ENCODE measurements around the gene TRIM65. TPM values are rescaled to one million over a fixed set of nuclear protein-coding genes. Genes with fewer than 3 reads are reported as not detected.
A peak's percentile ranks its signal among the peaks of the same experiment; 100 is the strongest.

Gene TRIM65
- total RNA-seq, 6 experiments from 2014 or later = 5.9 to 8.1 (median 7.6) TPM

- intact Hi-C loops (cut with DNase I) = loop anchor here (5.0 kb wide), 1 partner anchor 97 kb away; no protein-coding TSS in a partner anchor
- WGBS (ENCODE audit: insufficient coverage, low coverage, low lambda C conversion rate, missing lambda C conversion rate) = 90% methylated on average over 5 of the region's 11 CpGs
- Histone ChIP-seq H3K4me1 (peaks cover 0 to 6% (median 0%) of the 10 kb centered on the region in 4 donors), H3K4me3 (no peak overlapping the region), H3K9me3 (no peaks in the 10 kb centered on the region), H3K27me3 (no peaks in the 10 kb centered on the region), H3K27ac (no peak overlapping the region), H3K36me3 (no peaks in the 10 kb centered on the region)
- TF ChIP-seq CTCF (IDR thresholded peaks at IDR 0.05) (no peak), POLR2A (IDR thresholded peaks at IDR 0.05) (no peak)
- ATAC-seq = no peak
- DNase-seq = peak in 1 of 3 donors; percentile 57
Observed at GRCh38 chr17:75909812-75910274, 13.1 kb upstream of the TRIM65 start.

GRCh38 chr17:75909051-75909811, 12.5 kb upstream of the TRIM65 start:
- DNase-seq (no peak), ATAC-seq (no peak)
- H3K4me1 ChIP-seq = peaks cover 0 to 6% (median 0%) of the 10 kb centered on the region in 4 donors
- no peaks in the 10 kb centered on the region for H3K36me3 ChIP-seq
- H3K4me3 ChIP-seq = no peak overlapping the region
- no peak for TF ChIP-seq POLR2A (IDR thresholded peaks at IDR 0.05)
- TF ChIP-seq CTCF (IDR thresholded peaks at IDR 0.05) = no peak
- no peaks in the 10 kb centered on the region for H3K9me3 ChIP-seq
- H3K27me3 ChIP-seq = no peaks in the 10 kb centered on the region
- no peak overlapping the region for H3K27ac ChIP-seq
- 74% methylated on average over 6 of the region's 14 CpGs for WGBS (ENCODE audit: insufficient coverage, low coverage, low lambda C conversion rate, missing lambda C conversion rate)
- intact Hi-C loops (cut with DNase I) = loop anchor here (5.0 kb wide), 1 partner anchor 98 kb away; no protein-coding TSS in a partner anchor

GRCh38 chr17:75908201-75908600, 11.4 kb upstream of the TRIM65 start:
- no peaks in the 10 kb centered on the region for H3K36me3 ChIP-seq

More at GRCh38 chr17:75908201-75908600, 11.4 kb upstream of the TRIM65 start:
- intact Hi-C loops (cut with DNase I) = loop anchor here (5.0 kb wide), 1 partner anchor 99 kb away; no protein-coding TSS in a partner anchor
- no peaks in the 10 kb centered on the region for H3K9me3 ChIP-seq
- H3K4me1 ChIP-seq = peaks cover 0 to 13% (median 0%) of the 10 kb centered on the region in 4 donors
- DNase-seq = no peak
- no peak for ATAC-seq
- no peaks in the 10 kb centered on the region for H3K27me3 ChIP-seq
- H3K4me3 ChIP-seq = no peak overlapping the region
- TF ChIP-seq POLR2A (IDR thresholded peaks at IDR 0.05) = no peak
- TF ChIP-seq CTCF (IDR thresholded peaks at IDR 0.05) = no peak
- H3K27ac ChIP-seq = no peak overlapping the region
- 90% methylated on average over 6 of the region's 6 CpGs for WGBS (ENCODE audit: insufficient coverage, low coverage, low lambda C conversion rate, missing lambda C conversion rate)

Data from right lobe of liver (tissue), 6 donors.